GM23248 (cell line): ENCODE data around the gene INHBC.
"Not testable (repeated sequence)": the region's sequence is repeated elsewhere in the genome, so short reads cannot be mapped to it uniquely, and the experiment has no call there.

Source experiments
- EZH2 ChIP-seq: fragments of 200-600 bp; sonication (generic); IDR thresholded peaks from 2 replicates; pipeline ENCODE4 v1.6.1; 2018; ENCODE audit warnings: antibody characterized with exemption, mild to moderate bottlenecking; ENCODE audit not compliant: insufficient read depth, poor library complexity, severe bottlenecking
- EZH2phosphoT487 ChIP-seq: fragments of 200-600 bp; sonication (generic); IDR thresholded peaks from 2 replicates; pipeline ENCODE4 v1.6.1; 2018; ENCODE audit warnings: antibody characterized with exemption, moderate library complexity, mild to moderate bottlenecking, low read depth; ENCODE audit not compliant: insufficient read depth

DNA sequence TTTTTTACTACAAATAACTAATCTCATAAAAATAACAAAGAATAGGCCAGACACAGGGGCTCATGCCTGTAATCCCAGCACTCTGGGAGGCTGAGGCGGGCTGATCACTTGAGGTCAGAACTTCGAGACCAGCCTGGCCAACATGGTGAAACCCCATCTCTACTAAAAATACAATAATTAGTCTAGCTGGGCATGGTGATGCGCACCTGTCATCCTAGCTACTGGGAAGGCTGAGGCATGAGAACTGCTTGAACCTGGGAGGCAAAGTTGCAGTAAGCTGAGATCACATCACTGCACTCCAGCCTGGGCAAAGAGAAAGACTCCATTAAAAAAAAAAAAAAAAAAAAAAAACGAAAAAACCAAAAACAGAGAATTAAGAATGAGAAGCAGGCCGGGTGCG lies 20.4 kb upstream of the INHBC start:
- TF ChIP-seq EZH2, EZH2phosphoT487: not testable (repeated sequence)
